ENCODE data around the gene UTS2.

The UTS2 gene

DNA sequence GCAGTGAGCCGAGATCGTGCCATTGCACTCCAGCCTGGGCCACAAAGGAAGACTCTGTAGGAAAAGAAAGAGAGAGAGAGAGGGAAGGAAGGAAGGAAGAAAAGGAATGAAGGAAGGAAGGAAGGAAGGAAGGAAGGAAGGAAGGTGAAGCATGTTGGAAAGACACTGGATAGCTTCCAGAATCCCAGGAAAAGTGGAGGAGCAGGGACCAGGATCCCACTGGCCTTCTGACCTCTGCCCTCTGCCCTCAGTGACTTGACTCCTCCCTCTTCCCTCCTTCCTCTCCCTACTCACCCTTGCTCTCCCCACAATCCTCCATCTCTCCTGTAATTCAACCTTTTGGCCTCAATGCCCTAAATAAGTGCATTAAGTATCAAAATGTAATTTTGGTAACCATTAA, 4.1 kb upstream of the UTS2 start:
- no peak for TF ChIP-seq EZH2phosphoT487 (conservative IDR thresholded peaks at IDR 0.05; ENCODE audit: low read length)
- TF ChIP-seq, protein P1, sequence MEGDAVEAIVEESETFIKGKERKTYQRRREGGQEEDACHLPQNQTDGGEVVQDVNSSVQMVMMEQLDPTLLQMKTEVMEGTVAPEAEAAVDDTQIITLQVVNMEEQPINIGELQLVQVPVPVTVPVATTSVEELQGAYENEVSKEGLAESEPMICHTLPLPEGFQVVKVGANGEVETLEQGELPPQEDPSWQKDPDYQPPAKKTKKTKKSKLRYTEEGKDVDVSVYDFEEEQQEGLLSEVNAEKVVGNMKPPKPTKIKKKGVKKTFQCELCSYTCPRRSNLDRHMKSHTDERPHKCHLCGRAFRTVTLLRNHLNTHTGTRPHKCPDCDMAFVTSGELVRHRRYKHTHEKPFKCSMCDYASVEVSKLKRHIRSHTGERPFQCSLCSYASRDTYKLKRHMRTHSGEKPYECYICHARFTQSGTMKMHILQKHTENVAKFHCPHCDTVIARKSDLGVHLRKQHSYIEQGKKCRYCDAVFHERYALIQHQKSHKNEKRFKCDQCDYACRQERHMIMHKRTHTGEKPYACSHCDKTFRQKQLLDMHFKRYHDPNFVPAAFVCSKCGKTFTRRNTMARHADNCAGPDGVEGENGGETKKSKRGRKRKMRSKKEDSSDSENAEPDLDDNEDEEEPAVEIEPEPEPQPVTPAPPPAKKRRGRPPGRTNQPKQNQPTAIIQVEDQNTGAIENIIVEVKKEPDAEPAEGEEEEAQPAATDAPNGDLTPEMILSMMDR (IDR thresholded peaks at IDR 0.05; ENCODE audit: insufficient read depth, low read length, poor library complexity, severe bottlenecking): no peak
- Histone ChIP-seq H3K79me2 (ENCODE audit: insufficient read depth, low read length) (no peaks in the 10 kb centered on the region), H3K27ac (ENCODE audit: low read depth, low read length) (no peak overlapping the region), H3F3A (ENCODE audit: insufficient read depth) (no peaks in the 10 kb centered on the region), H3K36me3 (ENCODE audit: low read length) (no peaks in the 10 kb centered on the region), H3K9me2 (replicated peaks; ENCODE audit: insufficient read depth, low read length) (no peaks in the 10 kb centered on the region), H3K27me3 (ENCODE audit: low read length) (no peaks in the 10 kb centered on the region), H3K9me3 (ENCODE audit: insufficient read depth, low read length) (no peaks in the 10 kb centered on the region), H3K9ac (ENCODE audit: low read length) (no peak overlapping the region), H4K20me1 (ENCODE audit: low read depth, low read length) (no peaks in the 10 kb centered on the region), H2AFZ (ENCODE audit: low read depth, low read length, severe bottlenecking) (no peak overlapping the region), H3K4me2 (ENCODE audit: low read depth, low read length, poor library complexity, severe bottlenecking) (no peak overlapping the region), H3K4me3 (ENCODE audit: insufficient read depth, low read length, poor library complexity, severe bottlenecking) (no peak overlapping the region)

DNA sequence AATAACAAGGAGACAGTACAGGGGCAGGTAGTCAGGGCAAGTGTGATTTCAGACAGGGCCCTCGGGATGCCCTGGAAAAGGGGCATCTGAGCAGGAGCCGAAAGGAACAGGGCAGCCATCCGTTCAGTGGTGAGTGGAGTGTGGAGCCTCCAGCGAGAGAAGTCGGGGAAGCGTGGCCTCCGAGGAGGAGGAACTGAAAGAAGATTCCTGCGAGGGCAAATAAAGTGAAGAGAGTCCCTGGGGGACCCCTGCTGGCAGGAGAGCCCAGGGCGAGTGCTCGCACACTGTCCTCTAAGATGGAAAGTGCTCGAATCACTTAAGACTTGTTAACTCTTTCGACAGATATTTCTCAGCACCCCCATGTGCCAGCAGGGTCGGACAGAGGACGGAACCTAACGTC, 3.5 kb upstream of the UTS2 start:
- TF ChIP-seq, protein P1 (IDR thresholded peaks at IDR 0.05; ENCODE audit: insufficient read depth, low read length, poor library complexity, severe bottlenecking): no peak
- no peak for TF ChIP-seq EZH2phosphoT487 (conservative IDR thresholded peaks at IDR 0.05; ENCODE audit: low read length)
- Histone ChIP-seq H2AFZ (ENCODE audit: low read depth, low read length, severe bottlenecking) (no peak overlapping the region), H4K20me1 (ENCODE audit: low read depth, low read length) (no peaks in the 10 kb centered on the region), H3K27ac (ENCODE audit: low read depth, low read length) (no peak overlapping the region), H3K4me3 (ENCODE audit: insufficient read depth, low read length, poor library complexity, severe bottlenecking) (no peak overlapping the region), H3K9me2 (replicated peaks; ENCODE audit: insufficient read depth, low read length) (no peaks in the 10 kb centered on the region), H3K9me3 (ENCODE audit: insufficient read depth, low read length) (no peaks in the 10 kb centered on the region), H3K9ac (ENCODE audit: low read length) (no peak overlapping the region), H3K27me3 (ENCODE audit: low read length) (no peaks in the 10 kb centered on the region), H3K79me2 (ENCODE audit: insufficient read depth, low read length) (no peaks in the 10 kb centered on the region), H3K36me3 (ENCODE audit: low read length) (no peaks in the 10 kb centered on the region), H3K4me2 (ENCODE audit: low read depth, low read length, poor library complexity, severe bottlenecking) (no peak overlapping the region), H3F3A (ENCODE audit: insufficient read depth) (no peaks in the 10 kb centered on the region)

DNA sequence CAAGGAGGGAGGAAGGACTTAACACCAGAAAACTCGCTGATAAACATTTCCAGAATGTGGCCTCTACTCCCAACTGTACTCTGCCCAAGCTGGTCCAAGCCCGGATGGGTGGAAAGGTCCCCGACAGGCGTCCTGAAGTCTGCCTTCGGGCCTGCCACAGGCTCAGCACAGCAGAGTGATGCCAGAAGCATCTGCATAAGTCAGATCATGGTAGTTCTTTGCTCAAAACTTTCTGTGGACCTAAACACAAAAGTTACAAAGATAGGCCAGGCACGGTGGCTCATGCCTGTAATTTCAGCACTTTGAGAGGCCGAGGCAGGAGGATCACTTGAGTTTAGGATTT, 790 bp upstream of the UTS2 start:
- Histone ChIP-seq H3K27ac (ENCODE audit: low read depth, low read length) (no peak overlapping the region), H3K79me2 (ENCODE audit: insufficient read depth, low read length) (no peaks in the 10 kb centered on the region), H3K36me3 (ENCODE audit: low read length) (no peaks in the 10 kb centered on the region), H3F3A (ENCODE audit: insufficient read depth) (no peaks in the 10 kb centered on the region), H3K9ac (ENCODE audit: low read length) (no peak overlapping the region), H3K9me2 (replicated peaks; ENCODE audit: insufficient read depth, low read length) (no peaks in the 10 kb centered on the region), H3K9me3 (ENCODE audit: insufficient read depth, low read length) (no peaks in the 10 kb centered on the region), H4K20me1 (ENCODE audit: low read depth, low read length) (no peaks in the 10 kb centered on the region), H3K4me3 (ENCODE audit: insufficient read depth, low read length, poor library complexity, severe bottlenecking) (no peak overlapping the region), H3K4me2 (ENCODE audit: low read depth, low read length, poor library complexity, severe bottlenecking) (no peak overlapping the region), H3K27me3 (ENCODE audit: low read length) (no peaks in the 10 kb centered on the region), H2AFZ (ENCODE audit: low read depth, low read length, severe bottlenecking) (no peak overlapping the region)
- TF ChIP-seq, protein P1 (IDR thresholded peaks at IDR 0.05; ENCODE audit: insufficient read depth, low read length, poor library complexity, severe bottlenecking): no peak
- TF ChIP-seq EZH2phosphoT487 (conservative IDR thresholded peaks at IDR 0.05; ENCODE audit: low read length): no peak

DNA sequence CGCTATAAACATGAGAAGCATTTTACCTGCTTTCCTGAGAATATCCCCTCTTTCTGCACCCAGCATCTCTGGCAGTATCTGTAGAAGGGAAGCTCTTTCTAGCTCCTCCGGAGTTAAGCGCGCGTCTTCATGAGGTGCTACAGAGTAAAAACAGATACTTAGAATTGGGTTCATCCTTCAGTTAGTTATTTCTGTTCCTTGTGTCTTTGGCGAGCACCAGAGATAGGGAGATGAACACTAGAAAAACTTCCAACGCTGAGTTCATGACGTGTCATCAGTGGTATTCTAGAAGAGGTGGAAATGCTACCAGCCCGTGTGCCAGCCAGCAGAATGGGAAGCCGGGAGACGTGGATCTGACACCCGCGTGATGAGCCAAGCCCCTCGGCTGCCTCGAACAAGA, 2.1 kb downstream of the UTS2 start:
- Histone ChIP-seq H3K4me2 (ENCODE audit: low read depth, low read length, poor library complexity, severe bottlenecking) (no peak overlapping the region), H3K27ac (ENCODE audit: low read depth, low read length) (no peak overlapping the region), H3K36me3 (ENCODE audit: low read length) (no peaks in the 10 kb centered on the region), H3K4me3 (ENCODE audit: insufficient read depth, low read length, poor library complexity, severe bottlenecking) (no peak overlapping the region), H3K79me2 (ENCODE audit: insufficient read depth, low read length) (no peaks in the 10 kb centered on the region), H3K27me3 (ENCODE audit: low read length) (no peaks in the 10 kb centered on the region), H3K9me2 (replicated peaks; ENCODE audit: insufficient read depth, low read length) (no peaks in the 10 kb centered on the region), H4K20me1 (ENCODE audit: low read depth, low read length) (no peaks in the 10 kb centered on the region), H2AFZ (ENCODE audit: low read depth, low read length, severe bottlenecking) (no peak overlapping the region), H3F3A (ENCODE audit: insufficient read depth) (no peaks in the 10 kb centered on the region), H3K9ac (ENCODE audit: low read length) (no peak overlapping the region), H3K9me3 (ENCODE audit: insufficient read depth, low read length) (no peaks in the 10 kb centered on the region)
- TF ChIP-seq, protein P1 (IDR thresholded peaks at IDR 0.05; ENCODE audit: insufficient read depth, low read length, poor library complexity, severe bottlenecking): no peak
- TF ChIP-seq EZH2phosphoT487 (conservative IDR thresholded peaks at IDR 0.05; ENCODE audit: low read length): no peak
